Karpas-422 (cell line): Measurements from ENCODE around the gene SIPA1. TPM values are rescaled to one million over a fixed set of nuclear protein-coding genes. Genes with fewer than 3 reads are reported as not detected.

Experiments used
- DNase-seq: peaks from one replicate; pipeline ENCODE4 v3.0.0-alpha.2; 2015
- H2AFZ ChIP-seq: fragments of 200-600 bp; sonication (generic); 2 replicates; pipeline ENCODE4 v1.6.1; 2014; ENCODE audit warnings: antibody characterized with exemption, low read length, mixed read lengths
- H3K27ac ChIP-seq: fragments of 200-600 bp; sonication (generic); 2 replicates; pipeline ENCODE4 v1.5.1; 2014; ENCODE audit warnings: mild to moderate bottlenecking, low read length, moderate library complexity
- H3K27me3 ChIP-seq: fragments of 200-600 bp; sonication (generic); 2 replicates; pipeline ENCODE4 v1.6.1; 2014; ENCODE audit warnings: low read length, mixed read lengths
- H3K36me3 ChIP-seq: fragments of 200-600 bp; sonication (generic); 2 replicates; pipeline ENCODE4 v1.6.1; 2014; ENCODE audit warnings: low read length, mixed read lengths; ENCODE audit not compliant: insufficient read depth
- H3K4me1 ChIP-seq: fragments of 200-600 bp; sonication (generic); 2 replicates; pipeline ENCODE4 v1.6.1; 2014; ENCODE audit warnings: mild to moderate bottlenecking, low read length, mixed read lengths
- H3K4me2 ChIP-seq: fragments of 200-600 bp; sonication (generic); 2 replicates; pipeline ENCODE4 v1.6.1; 2014; ENCODE audit warnings: low read length, low read depth, mild to moderate bottlenecking; ENCODE audit not compliant: poor library complexity, severe bottlenecking
- H3K4me3 ChIP-seq: fragments of 200-600 bp; sonication (generic); 2 replicates; pipeline ENCODE4 v1.5.1; 2014; ENCODE audit warnings: mild to moderate bottlenecking, antibody characterized with exemption, low read length, mixed read lengths
- H3K79me2 ChIP-seq: fragments of 200-600 bp; sonication (generic); 2 replicates; pipeline ENCODE4 v1.6.1; 2014; ENCODE audit warnings: mild to moderate bottlenecking, low read length, mixed read lengths
- H3K9ac ChIP-seq: fragments of 200-600 bp; sonication (generic); 2 replicates; pipeline ENCODE4 v1.6.0; 2014; ENCODE audit warnings: low read length
- H3K9me2 ChIP-seq: fragments of 200-600 bp; sonication (generic), shearing (Covaris generic); replicated peaks from 2 replicates; pipeline ENCODE4 v1.6.0; 2014; ENCODE audit warnings: mild to moderate bottlenecking, low read length, moderate library complexity; ENCODE audit not compliant: insufficient read depth
- H3K9me3 ChIP-seq: fragments of 300-700, 200-600 bp; sonication (generic); 2 replicates; pipeline ENCODE4 v1.6.1; 2014; ENCODE audit warnings: low read length, mixed read lengths
- H4K20me1 ChIP-seq: fragments of 200-600 bp; sonication (generic); 2 replicates; pipeline ENCODE4 v1.6.1; 2014; ENCODE audit warnings: mild to moderate bottlenecking, antibody characterized with exemption, low read length, low read depth; ENCODE audit not compliant: insufficient read depth
- total RNA-seq: library from RNA; depleted of rRNA; stranded (reverse); fragments of >200 nt; shearing (Covaris generic); gene quantifications from 2 replicates; pipeline ENCODE4 v1.2.3, GENCODE V29; 2014; ENCODE audit warnings: low replicate concordance

Gene SIPA1
- total RNA-seq, 1 experiment from 2014 or later, result 74.6 TPM

DNA sequence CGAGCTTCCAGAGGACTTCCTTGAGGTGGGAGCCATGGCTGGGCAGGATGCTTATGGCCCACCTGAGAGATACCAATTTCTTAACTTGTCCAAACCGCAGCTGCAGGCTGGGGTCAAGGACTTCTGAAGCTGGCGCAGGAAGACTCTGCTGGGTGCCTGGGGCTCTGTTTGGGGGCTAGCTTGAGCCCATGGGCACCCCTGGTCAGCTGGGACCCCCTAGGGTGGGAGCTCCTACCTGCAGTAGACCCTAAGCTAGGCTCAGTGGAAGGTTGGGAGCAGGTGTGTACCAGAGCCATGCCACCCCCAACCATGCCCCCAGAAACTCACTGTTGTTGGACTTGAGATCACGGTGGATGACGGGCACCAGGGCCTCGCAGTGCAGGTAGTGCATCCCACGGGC, 25.2 kb upstream of the SIPA1 start:
- Histone ChIP-seq H3K27me3 (no peaks in the 10 kb centered on the region), H3K9ac (peak overlapping the region; percentile 80), H2AFZ (no peak overlapping the region), H4K20me1 (peaks cover 16% of the 10 kb centered on the region), H3K79me2 (peaks cover 54% of the 10 kb centered on the region), H3K9me3 (no peaks in the 10 kb centered on the region), H3K36me3 (0 out of 2 replicates have a peak, but pooled peaks cover 3% of the 10 kb centered on the region), H3K27ac (no peak overlapping the region), H3K9me2 (no peaks in the 10 kb centered on the region), H3K4me3 (peak overlapping the region; percentile 92), H3K4me2 (peak overlapping the region; percentile 86), H3K4me1 (peaks cover 36% of the 10 kb centered on the region)
- DNase-seq, result no peak

DNA sequence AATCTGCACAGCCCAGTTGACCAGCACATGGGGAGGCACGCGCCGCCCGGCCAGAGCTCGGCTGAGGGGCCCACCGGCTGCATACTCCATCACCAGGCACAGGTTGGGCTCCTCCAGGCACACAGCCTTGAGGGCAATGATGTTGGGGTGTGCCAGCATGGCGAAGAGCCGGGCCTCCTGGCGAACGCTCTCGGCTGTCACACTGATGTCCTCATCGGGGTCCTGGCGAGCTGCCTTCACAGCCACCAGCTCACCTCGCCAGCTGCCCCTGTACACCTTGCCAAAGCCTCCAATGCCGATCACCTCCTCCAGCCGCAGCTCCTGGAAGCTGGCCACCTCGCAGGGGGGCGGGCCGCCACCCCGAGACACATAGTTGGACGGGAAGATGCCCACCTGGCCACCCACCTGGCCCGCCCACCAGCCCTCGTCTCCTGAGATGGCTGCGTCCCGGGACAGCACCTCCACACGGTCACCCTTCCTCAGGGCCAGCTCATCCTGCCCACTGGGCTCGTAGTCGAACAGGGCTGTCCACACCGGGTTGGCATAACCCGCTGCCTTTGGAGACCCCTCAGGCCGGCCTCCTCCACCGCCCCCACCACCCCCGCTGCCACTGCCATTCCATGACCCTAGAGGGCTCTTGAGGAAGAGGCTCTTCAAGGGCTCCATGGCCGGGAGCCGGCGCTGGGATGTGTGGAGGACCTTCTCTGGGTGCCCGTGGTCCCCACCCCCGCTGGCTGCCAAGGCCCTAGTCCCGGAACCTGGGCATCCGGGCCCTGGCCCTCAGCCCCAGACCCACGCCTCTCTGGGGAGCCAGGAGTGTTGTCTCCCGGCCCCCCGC, 24.6 kb upstream of the SIPA1 start:
- Histone ChIP-seq H3K4me1 (peaks cover 36% of the 10 kb centered on the region), H3K27ac (peak overlapping the region; percentile 82), H3K9me2 (no peaks in the 10 kb centered on the region), H3K4me3 (peak overlapping the region; percentile 92), H3K79me2 (peaks cover 60% of the 10 kb centered on the region), H3K9ac (peak overlapping the region; percentile 80), H4K20me1 (peaks cover 21% of the 10 kb centered on the region), H3K27me3 (no peaks in the 10 kb centered on the region), H3K4me2 (peak overlapping the region; percentile 86), H3K9me3 (no peaks in the 10 kb centered on the region), H3K36me3 (0 out of 2 replicates have a peak, but pooled peaks cover 3% of the 10 kb centered on the region), H2AFZ (no peak overlapping the region)
- DNase-seq, result peak; percentile 57

DNA sequence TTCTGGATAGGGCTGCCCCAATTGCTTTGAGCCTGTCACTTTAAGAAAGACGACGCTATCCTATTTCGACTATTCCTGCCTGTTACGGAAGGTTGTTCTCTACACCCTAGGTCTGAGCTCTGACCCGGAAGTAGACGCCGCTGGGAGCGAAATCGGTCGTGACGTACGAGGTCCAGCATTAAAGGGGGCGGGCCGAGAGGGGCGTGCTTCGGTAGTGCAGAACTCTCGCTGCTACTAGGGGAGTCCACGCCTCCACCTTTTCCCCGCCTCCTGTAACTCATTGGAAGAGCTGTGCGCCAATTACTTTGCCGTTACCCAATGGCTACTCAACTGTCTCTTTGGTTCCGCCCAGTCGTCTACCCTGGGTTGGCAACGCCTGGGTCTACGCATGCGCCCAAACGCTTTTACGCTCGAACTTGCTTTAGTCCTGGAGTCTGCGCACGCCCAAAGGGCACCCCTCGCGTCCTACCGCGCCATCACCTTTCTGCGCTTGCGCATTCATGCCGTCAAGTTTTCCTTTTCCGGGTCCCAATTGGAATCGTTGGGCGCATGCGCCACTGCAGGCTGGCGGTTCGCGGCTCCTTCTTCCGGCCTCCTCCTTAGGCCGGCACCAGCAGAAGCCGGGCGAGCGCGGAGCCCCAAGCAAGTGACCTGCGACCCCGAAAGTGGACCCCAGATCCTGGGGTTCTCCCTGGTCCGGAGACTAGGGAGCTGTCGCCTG, 22.5 kb upstream of the SIPA1 start, which contains the start of gene PCNX3:
PCNX3 (plus strand) TSS at position 548 of the 721 bp plus-strand sequence. CDS start 536 bp downstream, outside the sequence.
- H3K4me1 ChIP-seq, result peaks cover 36% of the 10 kb centered on the region
- peak; percentile 100 for DNase-seq
- peak within 1 kb of the TSS; percentile 92 for H3K4me3 ChIP-seq
- no peaks in the 10 kb centered on the region for H3K27me3 ChIP-seq
- H3K27ac ChIP-seq, result peak within 1 kb of the TSS; percentile 83
- H3K79me2 ChIP-seq, result peaks cover 61% of the 10 kb centered on the region
- H3K9ac ChIP-seq, result peak within 1 kb of the TSS; percentile 90
- H3K36me3 ChIP-seq, result 0 out of 2 replicates have a peak, but pooled peaks cover 3% of the 10 kb centered on the region
- H3K9me2 ChIP-seq, result no peaks in the 10 kb centered on the region
- no peaks in the 10 kb centered on the region for H3K9me3 ChIP-seq
- H3K4me2 ChIP-seq, result peak within 1 kb of the TSS; percentile 98
- H2AFZ ChIP-seq, result no peak within 1 kb of the TSS
- peaks cover 29% of the 10 kb centered on the region for H4K20me1 ChIP-seq

DNA sequence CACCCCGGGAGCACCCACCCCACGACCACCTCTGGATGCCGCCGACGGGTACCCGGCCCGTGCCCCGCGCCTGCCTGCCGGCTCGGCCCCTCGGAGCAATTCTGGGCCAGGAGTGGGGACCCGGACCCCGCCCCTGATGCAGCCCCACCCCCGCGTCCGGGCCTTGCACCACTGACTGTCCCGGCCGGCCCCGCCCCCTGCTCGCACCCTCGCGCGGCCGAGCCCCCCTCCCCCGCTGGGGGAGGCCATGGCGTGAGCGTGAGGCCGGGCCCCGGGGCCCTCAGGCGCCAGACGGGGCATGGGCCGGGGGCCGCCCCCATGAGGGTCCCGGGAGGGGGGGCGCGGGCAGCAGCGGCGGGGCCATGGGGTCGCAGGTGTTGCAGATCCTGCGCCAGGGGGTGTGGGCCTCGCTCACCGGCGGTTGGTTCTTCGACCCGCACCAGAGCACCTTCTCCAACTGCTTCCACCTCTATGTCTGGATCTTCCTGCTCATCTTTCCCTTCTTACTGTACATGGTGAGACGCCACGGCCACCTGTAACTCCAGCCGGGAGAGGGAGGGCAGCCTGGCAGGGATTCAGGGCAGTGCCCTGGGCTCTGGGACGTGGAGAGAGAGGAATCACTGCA, 21.8 kb upstream of the SIPA1 start:
- no peak overlapping the region for H2AFZ ChIP-seq
- H3K4me3 ChIP-seq, result peak overlapping the region; percentile 92
- H3K27ac ChIP-seq, result peak overlapping the region; percentile 83
- peaks cover 35% of the 10 kb centered on the region for H3K4me1 ChIP-seq
- no peaks in the 10 kb centered on the region for H3K9me3 ChIP-seq
- DNase-seq, result peak; percentile 84
- peaks cover 29% of the 10 kb centered on the region for H4K20me1 ChIP-seq
- peaks cover 61% of the 10 kb centered on the region for H3K79me2 ChIP-seq
- peak overlapping the region; percentile 90 for H3K9ac ChIP-seq
- peak overlapping the region; percentile 98 for H3K4me2 ChIP-seq
- H3K9me2 ChIP-seq, result no peaks in the 10 kb centered on the region
- H3K27me3 ChIP-seq, result no peaks in the 10 kb centered on the region
- H3K36me3 ChIP-seq, result 0 out of 2 replicates have a peak, but pooled peaks cover 3% of the 10 kb centered on the region

DNA sequence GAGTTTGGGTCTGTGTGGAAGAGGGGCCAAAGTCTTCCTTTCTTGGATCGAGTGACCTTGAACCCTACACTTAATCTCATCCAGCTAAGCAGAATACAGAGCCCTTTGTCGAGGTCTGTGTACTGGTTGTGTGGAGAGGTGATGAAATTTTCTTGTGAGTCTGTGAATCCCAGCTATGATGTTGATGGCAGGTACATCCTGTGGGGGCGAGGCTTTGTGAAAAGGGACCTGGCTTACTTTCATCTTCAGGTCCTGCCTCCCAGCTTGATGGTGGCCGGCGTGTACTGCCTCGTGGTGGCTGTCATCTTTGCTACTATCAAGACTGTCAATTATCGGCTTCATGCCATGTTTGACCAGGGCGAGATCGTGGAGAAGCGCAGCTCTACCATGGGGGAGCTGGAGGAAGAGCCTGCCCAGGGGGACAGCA, 21.3 kb upstream of the SIPA1 start:
- H3K27me3 ChIP-seq, result no peaks in the 10 kb centered on the region
- peak overlapping the region; percentile 90 for H3K9ac ChIP-seq
- no peak overlapping the region for H2AFZ ChIP-seq
- 0 out of 2 replicates have a peak, but pooled peaks cover 3% of the 10 kb centered on the region for H3K36me3 ChIP-seq
- H4K20me1 ChIP-seq, result peaks cover 29% of the 10 kb centered on the region
- H3K27ac ChIP-seq, result peak overlapping the region; percentile 83; the same call in 1 of the 2 replicates
- H3K4me2 ChIP-seq, result peak overlapping the region; percentile 98
- H3K9me2 ChIP-seq, result no peaks in the 10 kb centered on the region
- H3K79me2 ChIP-seq, result peaks cover 58% of the 10 kb centered on the region
- H3K9me3 ChIP-seq, result no peaks in the 10 kb centered on the region
- no peak for DNase-seq
- H3K4me3 ChIP-seq, result peak overlapping the region; percentile 92
- peaks cover 30% of the 10 kb centered on the region for H3K4me1 ChIP-seq

DNA sequence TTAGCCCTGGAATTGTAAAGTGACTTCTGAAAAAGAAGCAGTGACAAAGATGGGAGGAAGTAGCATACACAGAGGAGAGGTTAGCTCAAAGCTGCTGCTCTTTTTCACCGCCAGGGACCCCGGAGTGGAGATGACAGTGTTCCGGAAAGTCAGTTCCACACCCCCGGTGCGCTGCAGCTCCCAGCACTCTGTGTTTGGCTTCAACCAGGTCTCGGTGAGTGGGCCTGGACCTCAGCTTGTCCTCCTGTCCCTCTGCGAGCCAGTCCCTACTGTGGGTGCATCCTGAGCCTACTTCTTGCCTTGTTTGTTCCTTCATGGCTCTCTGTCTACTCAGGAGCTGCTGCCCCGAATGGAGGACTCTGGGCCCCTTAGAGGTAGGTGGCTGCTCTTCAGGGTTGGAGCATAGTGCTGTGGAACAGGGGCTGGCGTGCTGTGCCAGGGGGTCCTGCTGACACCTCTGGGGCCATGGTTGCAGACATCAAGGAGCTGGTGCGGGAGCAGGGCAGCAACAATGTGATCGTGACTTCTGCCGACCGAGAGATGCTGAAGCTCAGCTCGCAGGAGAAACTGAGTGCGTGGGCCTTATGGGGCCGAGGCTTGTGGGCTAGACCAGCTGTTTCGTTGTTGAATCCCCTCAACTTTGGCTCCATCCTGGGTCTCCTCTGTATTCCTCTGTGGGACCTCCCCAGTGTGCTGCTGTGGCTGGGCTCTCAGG, 20.6 kb upstream of the SIPA1 start:
- peaks cover 51% of the 10 kb centered on the region for H3K79me2 ChIP-seq
- no peak for DNase-seq
- H3K9ac ChIP-seq, result peak overlapping the region; percentile 90
- H3K27me3 ChIP-seq, result no peaks in the 10 kb centered on the region
- peak overlapping the region; percentile 92 for H3K4me3 ChIP-seq
- H3K27ac ChIP-seq, result no peak overlapping the region
- peaks cover 29% of the 10 kb centered on the region for H4K20me1 ChIP-seq
- H3K4me1 ChIP-seq, result peaks cover 23% of the 10 kb centered on the region
- H2AFZ ChIP-seq, result no peak overlapping the region
- 0 out of 2 replicates have a peak, but pooled peaks cover 3% of the 10 kb centered on the region for H3K36me3 ChIP-seq
- no peaks in the 10 kb centered on the region for H3K9me3 ChIP-seq
- H3K4me2 ChIP-seq, result peak overlapping the region; percentile 98
- H3K9me2 ChIP-seq, result no peaks in the 10 kb centered on the region

DNA sequence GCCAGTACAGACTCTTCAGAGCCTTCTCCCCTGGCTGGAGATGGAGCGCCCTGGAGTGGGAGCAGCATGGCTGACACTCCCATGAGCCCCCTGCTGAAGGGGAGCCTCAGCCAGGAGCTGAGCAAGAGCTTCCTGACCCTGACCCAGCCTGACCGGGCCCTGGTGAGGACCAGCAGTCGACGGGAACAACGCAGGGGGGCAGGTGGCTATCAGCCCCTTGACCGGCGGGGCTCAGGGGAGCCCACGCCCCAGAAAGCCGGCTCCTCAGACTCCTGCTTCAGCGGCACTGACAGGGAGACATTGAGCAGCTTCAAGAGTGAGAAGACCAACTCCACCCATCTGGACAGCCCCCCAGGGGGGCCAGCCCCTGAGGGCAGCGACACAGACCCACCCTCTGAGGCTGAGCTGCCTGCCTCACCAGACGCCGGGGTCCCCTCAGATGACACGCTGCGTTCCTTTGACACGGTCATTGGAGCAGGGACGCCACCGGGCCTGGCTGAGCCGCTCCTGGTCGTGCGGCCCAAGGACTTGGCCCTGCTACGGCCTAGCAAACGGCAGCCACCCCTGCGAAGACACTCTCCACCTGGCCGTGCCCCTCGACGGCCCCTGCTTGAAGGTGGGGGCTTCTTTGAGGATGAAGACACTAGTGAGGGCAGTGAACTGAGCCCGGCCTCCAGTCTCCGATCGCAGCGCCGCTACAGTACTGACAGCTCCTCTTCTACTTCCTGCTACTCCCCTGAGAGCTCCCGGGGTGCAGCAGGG, 19.7 kb upstream of the SIPA1 start:
- H3K79me2 ChIP-seq, result peaks cover 43% of the 10 kb centered on the region
- H3K4me2 ChIP-seq, result no peak overlapping the region
- no peak overlapping the region for H3K27ac ChIP-seq
- H3K9me2 ChIP-seq, result no peaks in the 10 kb centered on the region
- H3K27me3 ChIP-seq, result no peaks in the 10 kb centered on the region
- H3K9ac ChIP-seq, result no peak overlapping the region
- H3K4me1 ChIP-seq, result peaks cover 14% of the 10 kb centered on the region
- H3K4me3 ChIP-seq, result no peak overlapping the region
- H4K20me1 ChIP-seq, result peaks cover 29% of the 10 kb centered on the region
- no peak for DNase-seq
- no peak overlapping the region for H2AFZ ChIP-seq
- no peaks in the 10 kb centered on the region for H3K9me3 ChIP-seq
- 0 out of 2 replicates have a peak, but pooled peaks cover 3% of the 10 kb centered on the region for H3K36me3 ChIP-seq
